Stomach (tissue), 9 donors: Measurements from ENCODE around the gene APBA1. TPM values are rescaled to one million over a fixed set of nuclear protein-coding genes. Genes with fewer than 3 reads are reported as not detected.
A peak's percentile ranks its signal among the peaks of the same experiment; 100 is the strongest.

Experiments
- DNase-seq, 2 donors: peaks; one replicate each; pipeline versions ENCODE4 v3.0.0 to v3.0.0-alpha.2; 2013 to 2019
- H3K27ac ChIP-seq, 5 donors: fragments of 200-600 bp in 4 of 5; sonication (generic) in 4 of 5; one replicate each; pipeline ENCODE4 v1.5.1; 2013 to 2019; ENCODE audit warnings: mild to moderate bottlenecking in 1 of 5, moderate library complexity in 1 of 5
- H3K27me3 ChIP-seq, 3 donors: fragments of 200-600 bp; sonication (generic); one replicate each; pipeline ENCODE4 v1.5.1; 2017 to 2019; ENCODE audit warnings: mixed run types in 1 of 3
- H3K36me3 ChIP-seq, 4 donors: fragments of 200-600 bp; sonication (generic); 1 replicate in 3 of 4; 2 replicates in 1 of 4; pipeline ENCODE4 v1.5.1; 2016 to 2019
- H3K4me1 ChIP-seq, 4 donors: fragments of 200-600 bp; sonication (generic); one replicate each; pipeline ENCODE4 v1.5.1; 2016 to 2019
- H3K4me3 ChIP-seq, 4 donors: fragments of 200-600 bp; sonication (generic) in 3 of 4; one replicate each; pipeline ENCODE4 v1.5.1; 2016 to 2019; ENCODE audit warnings: mild to moderate bottlenecking in 1 of 4
- H3K9me3 ChIP-seq, 4 donors: fragments of 200-600 bp; sonication (generic); one replicate each; pipeline ENCODE4 v1.5.1; 2016 to 2019
- CTCF ChIP-seq, 7 experiments: fragments of 450-650 bp in 4 of 7; fragments of 200-600 bp in 3 of 7; sonication (generic) in 3 of 7; IDR thresholded peaks; one replicate each; pipeline ENCODE4 v1.5.1; 2016 to 2019; ENCODE audit warnings: antibody characterized with exemption in 7 of 7, control low read depth in 2 of 7, mild to moderate bottlenecking in 1 of 7
- EP300 ChIP-seq: sonication (generic); formaldehyde crosslinking; IDR thresholded peaks from one replicate; pipeline ENCODE4 v1.6.1; 2017; ENCODE audit warnings: antibody characterized with exemption
- POLR2A ChIP-seq, 4 donors: fragments of 450-650 bp; IDR thresholded peaks; one replicate each; pipeline ENCODE4 v1.6.1; 2016; ENCODE audit warnings: antibody characterized with exemption in 4 of 4, control low read depth in 2 of 4, mild to moderate bottlenecking in 1 of 4, moderate library complexity in 1 of 4
- POLR2AphosphoS5 ChIP-seq, 3 donors: sonication (generic); formaldehyde crosslinking; IDR thresholded peaks; one replicate each; pipeline ENCODE4 v1.6.1; 2016; ENCODE audit warnings: antibody characterized with exemption in 3 of 3
- whole genome bisulfite sequencing, 5 donors: extraction: QIAGEN DNeasy Blood & Tissue Kit in 3 of 5; methylation state at CpG; one replicate each; pipeline versions ENCODE4 v1.1.5 to v1.1.7; 2013 to 2018; 5-methylcytosine and 5-hydroxymethylcytosine counted together
- intact Hi-C: fragments of 100-400 bp; cut with DNase I; formaldehyde crosslinking; loops from one replicate; pipeline ENCODE4 v1.15.1; 2023; ENCODE audit warnings: low total_unique reads
- polyA plus RNA-seq, 3 donors: library from polyadenylated mRNA; stranded (reverse); fragments of 200-250 nt; gene quantifications; one replicate each; pipeline ENCODE4 v1.2.3, GENCODE V29; 2013
- total RNA-seq, 5 donors: library from RNA; depleted of rRNA; stranded (reverse); fragments of >200 nt; gene quantifications; one replicate each; pipeline versions ENCODE4 v1.1.0 to v1.2.3, GENCODE V29; 2014 to 2016
- donor health status: healthy with polysubstance abuse.
- donor health status: Bipolar disorder and iron deficiency.
- donor health status: healthy.

Gene APBA1
- total and polyA plus RNA-seq, 8 donors, result 0.50 to 14.2 (median 3.2) TPM

DNA sequence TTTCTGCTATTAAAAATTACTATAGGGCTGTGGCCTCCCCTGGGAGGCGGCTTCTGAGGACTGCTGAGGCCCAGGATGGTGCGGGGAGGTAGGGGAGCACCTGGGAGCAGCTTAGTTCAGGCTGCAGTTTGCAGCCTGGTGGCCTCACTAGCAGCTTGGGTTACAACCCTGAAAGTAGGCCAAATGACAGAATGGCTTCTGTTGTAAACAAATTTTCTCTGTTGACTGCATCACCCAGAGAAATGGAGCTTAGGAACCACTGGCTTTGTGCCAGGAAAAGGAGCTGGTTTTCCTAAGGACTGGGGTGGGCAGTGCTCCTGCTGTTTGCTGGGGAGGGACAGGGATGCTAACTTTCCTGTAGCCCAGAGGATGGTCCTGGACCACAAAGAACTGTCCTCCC lies 216.9 kb downstream of the APBA1 start:
- peaks cover 0 to 48% (median 12%) of the 10 kb centered on the region in 4 donors for H3K36me3 ChIP-seq
- WGBS, 5 donors, result 77 to 92% (median 86%) methylated on average over 2 of the region's 2 CpGs
- TF ChIP-seq POLR2A (IDR thresholded peaks at IDR 0.05), result no peak
- TF ChIP-seq EP300, result no peak
- no peak for TF ChIP-seq POLR2AphosphoS5 (IDR thresholded peaks at IDR 0.05)
- TF ChIP-seq CTCF (IDR thresholded peaks at IDR 0.05), result no peak
- no peaks in the 10 kb centered on the region for H3K4me1 ChIP-seq
- intact Hi-C loops, result no loop called here
- H3K9me3 ChIP-seq, result no peaks in the 10 kb centered on the region
- H3K4me3 ChIP-seq, result no peak overlapping the region
- no peaks in the 10 kb centered on the region for H3K27me3 ChIP-seq
- DNase-seq, result peak in 1 of 2 donors; percentile 44
- H3K27ac ChIP-seq, result no peak overlapping the region

DNA sequence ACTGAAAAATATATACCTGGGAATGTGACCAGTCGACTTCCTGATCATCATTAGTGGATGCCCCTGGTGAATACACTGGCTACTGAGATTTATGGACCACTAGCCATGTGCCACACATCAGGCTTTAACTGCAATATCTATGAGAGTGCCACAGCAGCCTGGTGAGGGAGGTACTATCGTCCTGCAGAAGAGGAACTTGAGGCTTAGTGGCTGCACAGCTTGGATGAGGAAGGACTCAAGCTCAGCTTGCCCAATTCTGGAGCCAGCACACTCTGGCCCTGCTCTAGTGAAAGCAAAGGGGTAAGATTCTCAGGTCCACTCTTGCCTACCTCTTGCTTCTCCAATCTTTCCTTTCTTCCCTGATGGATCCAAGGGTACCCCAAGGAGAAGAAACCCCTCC lies 217.8 kb downstream of the APBA1 start:
- 49 to 79% (median 56%) methylated on average over 2 of the region's 2 CpGs for WGBS, 5 donors
- TF ChIP-seq POLR2AphosphoS5 (IDR thresholded peaks at IDR 0.05), result no peak
- TF ChIP-seq EP300, result no peak
- no peak for TF ChIP-seq CTCF (IDR thresholded peaks at IDR 0.05)
- no peak for TF ChIP-seq POLR2A (IDR thresholded peaks at IDR 0.05)
- H3K4me1 ChIP-seq, result no peaks in the 10 kb centered on the region
- no peak for DNase-seq
- no peak overlapping the region for H3K27ac ChIP-seq
- no peaks in the 10 kb centered on the region for H3K9me3 ChIP-seq
- peaks cover 0 to 55% (median 10%) of the 10 kb centered on the region in 4 donors for H3K36me3 ChIP-seq
- intact Hi-C loops, result no loop called here
- H3K27me3 ChIP-seq, result no peaks in the 10 kb centered on the region
- H3K4me3 ChIP-seq, result no peak overlapping the region

- Histone ChIP-seq H3K4me1 (no peaks in the 10 kb centered on the region), H3K36me3 (peaks cover 0 to 61% (median 15%) of the 10 kb centered on the region in 4 donors), H3K27ac (no peak overlapping the region), H3K27me3 (no peaks in the 10 kb centered on the region), H3K4me3 (no peak overlapping the region), H3K9me3 (no peaks in the 10 kb centered on the region)
- TF ChIP-seq POLR2A (IDR thresholded peaks at IDR 0.05) (no peak), POLR2AphosphoS5 (IDR thresholded peaks at IDR 0.05) (no peak), EP300 (no peak), CTCF (IDR thresholded peaks at IDR 0.05) (no peak)
- WGBS, 5 donors, result 55 to 73% (median 59%) methylated on average over 2 of the region's 2 CpGs
- intact Hi-C loops, result no loop called here
- DNase-seq, result no peak
These were observed 218.4 kb downstream of the APBA1 start for GRCh38 chr9:69453746-69454145.

DNA sequence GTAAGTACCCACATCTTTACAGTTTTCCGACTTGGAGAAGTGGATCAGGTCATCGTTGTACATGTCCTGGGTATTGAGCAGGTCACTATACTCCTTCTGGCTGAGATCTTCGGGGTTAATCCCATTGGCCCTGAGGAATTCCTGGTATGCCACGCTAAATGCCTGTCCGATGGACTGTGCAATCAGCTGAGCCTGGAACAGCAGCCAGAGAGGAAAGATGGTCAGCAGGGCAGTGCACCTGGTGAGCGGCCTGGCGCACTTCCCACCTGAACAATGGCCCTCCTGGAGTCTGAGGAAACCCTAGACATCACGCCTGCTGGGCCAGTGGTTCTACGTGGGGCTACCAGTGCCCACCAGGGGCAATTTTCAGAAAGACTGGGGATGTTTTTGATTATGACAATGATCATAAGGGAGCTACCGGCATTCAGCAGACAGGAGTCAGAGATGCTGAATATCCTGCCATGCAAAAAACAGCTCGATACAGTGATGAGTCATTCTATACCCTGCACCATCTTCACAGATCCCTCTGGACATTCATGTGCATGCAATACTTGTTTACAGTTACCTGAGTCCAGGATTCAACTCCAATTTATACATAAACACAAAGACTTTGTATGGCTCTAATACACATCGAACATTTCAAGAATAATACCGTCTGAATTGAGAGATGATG lies 219.9 kb downstream of the APBA1 start:
- TF ChIP-seq POLR2AphosphoS5 (IDR thresholded peaks at IDR 0.05), result no peak
- no peak for TF ChIP-seq CTCF (IDR thresholded peaks at IDR 0.05)
- TF ChIP-seq POLR2A (IDR thresholded peaks at IDR 0.05), result no peak
- no peak overlapping the region for H3K4me3 ChIP-seq
- H3K27ac ChIP-seq, result no peak overlapping the region
- intact Hi-C loops, result no loop called here
- WGBS, 5 donors, result 74 to 83% (median 76%) methylated on average over 12 to 13 of the region's 13 CpGs
- H3K9me3 ChIP-seq, result no peaks in the 10 kb centered on the region
- H3K27me3 ChIP-seq, result no peaks in the 10 kb centered on the region
- peaks cover 0 to 67% (median 18%) of the 10 kb centered on the region in 4 donors for H3K36me3 ChIP-seq
- H3K4me1 ChIP-seq, result no peaks in the 10 kb centered on the region
- no peak for DNase-seq
